Left ventricle myocardium inferior (tissue), 1 donor: ENCODE results near the gene MGAT4A. TPM values are rescaled to one million over a fixed set of nuclear protein-coding genes. Genes with fewer than 3 reads are reported as not detected.

ENCODE experiments used
- DNase-seq: peaks from one replicate; pipeline ENCODE4 v3.0.0-alpha.2; 2020
- H3K27ac ChIP-seq: fragments of 200-600 bp; replicated peaks from 2 replicates; pipeline ENCODE4 v1.8.0; 2021
- H3K27me3 ChIP-seq: fragments of 200-600 bp; 2 replicates; pipeline ENCODE4 v1.8.0; 2021; ENCODE audit warnings: low read depth
- H3K36me3 ChIP-seq: fragments of 200-600 bp; 2 replicates; pipeline ENCODE4 v1.8.0; 2021
- H3K4me1 ChIP-seq: fragments of 200-600 bp; 2 replicates; pipeline ENCODE4 v1.8.0; 2021
- H3K4me3 ChIP-seq: fragments of 200-600 bp; 2 replicates; pipeline ENCODE4 v1.8.0; 2021; ENCODE audit warnings: mild to moderate bottlenecking, moderate library complexity
- H3K9me3 ChIP-seq: fragments of 200-600 bp; replicated peaks from 2 replicates; pipeline ENCODE4 v1.8.0; 2021
- intact Hi-C: fragments of 100-400 bp; cut with micrococcal nuclease; formaldehyde crosslinking; loops from one replicate; pipeline ENCODE4 v1.11.0; 2022
- total RNA-seq: library from RNA; stranded (reverse); fragmentation: NEBNext Ultra II Directional; extraction: Animal tissue kit (Norgen Biotek cat#: 25700); gene quantifications from one replicate; pipeline ENCODE4 v1.2.1, GENCODE V29; 2021
- TF ChIP-seq, protein P1 (sequence below): fragments of 200-600 bp; IDR thresholded peaks from 2 replicates; pipeline ENCODE4 v1.8.0; 2021; ENCODE audit warnings: antibody characterized with exemption, mild to moderate bottlenecking, borderline replicate concordance
- donor health status: DM: no; HTN: yes; CAD: no; lungs with severe emphysema.

The MGAT4A gene
- total RNA-seq, 1 donor from 2014 or later = 18.4 TPM

DNA sequence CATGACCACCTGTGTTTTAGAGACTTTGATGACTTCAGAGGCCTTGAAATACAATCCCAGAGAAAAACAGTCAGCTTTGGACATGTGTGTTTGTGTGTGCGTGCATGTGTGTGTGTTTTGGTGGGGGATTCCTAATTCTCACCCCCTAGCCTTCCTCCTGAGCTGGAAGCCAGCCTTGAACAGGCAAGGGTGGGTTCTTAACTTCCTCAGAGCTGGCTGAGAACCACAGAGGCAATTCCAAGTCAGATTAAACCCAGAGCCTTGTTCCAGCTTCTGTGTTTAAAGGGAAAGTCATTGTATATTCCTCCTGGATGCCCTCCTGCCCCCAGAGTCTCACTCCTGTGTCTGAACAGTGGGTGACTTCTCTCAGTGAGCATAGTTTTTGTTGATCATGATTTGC, 45.2 kb upstream of the MGAT4A start:
- no peak for DNase-seq
- H3K4me1 ChIP-seq = peaks cover 14% of the 10 kb centered on the region
- peaks cover under 1% of the 10 kb centered on the region for H3K9me3 ChIP-seq
- TF ChIP-seq, protein P1, sequence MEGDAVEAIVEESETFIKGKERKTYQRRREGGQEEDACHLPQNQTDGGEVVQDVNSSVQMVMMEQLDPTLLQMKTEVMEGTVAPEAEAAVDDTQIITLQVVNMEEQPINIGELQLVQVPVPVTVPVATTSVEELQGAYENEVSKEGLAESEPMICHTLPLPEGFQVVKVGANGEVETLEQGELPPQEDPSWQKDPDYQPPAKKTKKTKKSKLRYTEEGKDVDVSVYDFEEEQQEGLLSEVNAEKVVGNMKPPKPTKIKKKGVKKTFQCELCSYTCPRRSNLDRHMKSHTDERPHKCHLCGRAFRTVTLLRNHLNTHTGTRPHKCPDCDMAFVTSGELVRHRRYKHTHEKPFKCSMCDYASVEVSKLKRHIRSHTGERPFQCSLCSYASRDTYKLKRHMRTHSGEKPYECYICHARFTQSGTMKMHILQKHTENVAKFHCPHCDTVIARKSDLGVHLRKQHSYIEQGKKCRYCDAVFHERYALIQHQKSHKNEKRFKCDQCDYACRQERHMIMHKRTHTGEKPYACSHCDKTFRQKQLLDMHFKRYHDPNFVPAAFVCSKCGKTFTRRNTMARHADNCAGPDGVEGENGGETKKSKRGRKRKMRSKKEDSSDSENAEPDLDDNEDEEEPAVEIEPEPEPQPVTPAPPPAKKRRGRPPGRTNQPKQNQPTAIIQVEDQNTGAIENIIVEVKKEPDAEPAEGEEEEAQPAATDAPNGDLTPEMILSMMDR = no peak
- H3K4me3 ChIP-seq = no peak overlapping the region
- no peak overlapping the region for H3K27ac ChIP-seq
- no peaks in the 10 kb centered on the region for H3K36me3 ChIP-seq
- H3K27me3 ChIP-seq = peaks cover 22% of the 10 kb centered on the region
- intact Hi-C loops = no loop called here

DNA sequence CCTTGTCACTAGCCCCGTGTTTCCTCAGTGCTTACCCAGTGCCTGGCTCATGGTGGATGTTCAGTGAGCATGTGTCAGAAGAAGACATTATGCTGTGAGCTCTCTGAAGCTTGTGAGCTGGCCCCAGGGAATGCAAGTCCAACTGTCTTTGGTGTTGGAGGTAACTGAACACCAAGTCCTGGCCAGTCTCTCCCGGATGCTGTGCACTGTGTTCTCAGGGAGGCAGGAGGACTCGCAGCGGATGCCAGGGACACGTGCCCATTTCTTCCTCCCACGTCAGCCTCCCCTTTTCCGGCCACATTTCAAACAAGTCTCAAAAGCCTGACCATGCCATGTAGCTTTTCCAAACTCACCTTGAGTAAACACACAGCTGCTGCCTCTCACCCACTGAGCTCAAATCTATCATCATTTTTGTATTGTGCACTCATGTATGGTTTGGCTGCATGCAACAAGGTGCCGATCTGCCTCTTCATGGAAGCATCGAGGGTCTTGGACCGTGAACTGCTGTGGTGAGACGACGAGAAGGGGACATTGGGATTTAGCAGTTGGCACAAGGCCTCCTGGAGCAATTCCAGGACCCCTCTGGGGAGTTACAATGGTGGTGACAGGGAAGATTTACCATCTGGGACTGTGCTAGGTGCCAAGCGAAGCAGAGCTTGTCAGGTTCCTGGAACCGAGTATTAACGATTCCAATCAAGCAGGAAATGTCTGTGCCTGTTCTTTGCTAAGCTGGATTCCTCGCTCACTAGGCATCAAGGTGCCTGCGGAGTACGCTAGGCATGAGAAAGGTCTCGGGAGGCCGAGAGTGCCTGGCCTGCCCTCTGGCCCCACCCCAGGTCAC, 44.4 kb upstream of the MGAT4A start:
- Histone ChIP-seq H3K4me3 (no peak overlapping the region), H3K27me3 (peaks cover 22% of the 10 kb centered on the region), H3K27ac (no peak overlapping the region), H3K4me1 (peaks cover 14% of the 10 kb centered on the region), H3K36me3 (no peaks in the 10 kb centered on the region), H3K9me3 (no peaks in the 10 kb centered on the region)
- intact Hi-C loops = no loop called here
- TF ChIP-seq, protein P1 = no peak
- DNase-seq = no peak

DNA sequence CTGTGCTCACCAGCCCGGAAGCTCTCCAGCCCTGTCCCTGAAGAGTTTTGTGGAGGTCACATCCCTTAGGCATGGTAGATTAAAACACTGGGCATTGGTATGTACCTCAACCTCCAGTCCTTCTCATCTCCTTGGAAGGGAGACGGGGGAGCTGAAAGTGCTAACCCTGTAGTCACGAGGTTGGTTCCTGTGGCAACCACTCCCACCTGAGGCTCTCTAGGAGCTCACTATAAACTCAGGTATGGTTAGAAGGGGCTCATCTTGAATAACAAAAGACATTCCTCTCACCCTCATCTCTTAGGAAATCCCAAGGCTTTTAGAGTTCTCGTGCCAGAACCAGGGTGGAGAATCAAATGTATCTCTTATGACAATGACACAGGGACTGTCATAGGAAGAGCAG, 43.0 kb upstream of the MGAT4A start:
- no peak overlapping the region for H3K27ac ChIP-seq
- intact Hi-C loops = no loop called here
- H3K9me3 ChIP-seq = no peaks in the 10 kb centered on the region
- H3K36me3 ChIP-seq = no peaks in the 10 kb centered on the region
- H3K4me3 ChIP-seq = no peak overlapping the region
- peaks cover 22% of the 10 kb centered on the region for H3K27me3 ChIP-seq
- TF ChIP-seq, protein P1 = no peak
- DNase-seq = no peak
- peaks cover 17% of the 10 kb centered on the region for H3K4me1 ChIP-seq

DNA sequence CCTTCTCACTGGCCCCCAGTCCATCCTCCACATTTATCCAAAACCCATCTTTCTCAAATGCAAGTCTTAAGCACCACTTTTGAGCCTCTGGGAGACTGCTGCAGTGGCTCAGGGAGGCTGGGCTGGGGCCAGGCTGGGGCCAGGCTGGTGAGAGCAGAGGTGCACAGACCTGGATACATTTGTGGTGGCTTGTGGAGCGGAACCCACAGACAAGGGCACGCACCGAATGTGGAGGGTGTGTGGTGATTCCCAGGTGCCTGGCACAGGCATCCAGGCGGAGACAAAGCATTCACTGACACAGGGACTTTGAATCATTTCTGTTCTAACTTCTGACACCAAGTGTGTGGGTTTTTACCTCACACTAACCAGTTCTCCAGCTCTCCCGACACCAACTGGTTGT, 42.2 kb upstream of the MGAT4A start:
- no peak overlapping the region for H3K4me3 ChIP-seq
- TF ChIP-seq, protein P1 = no peak
- H3K27me3 ChIP-seq = peaks cover 22% of the 10 kb centered on the region
- no peaks in the 10 kb centered on the region for H3K36me3 ChIP-seq
- H3K27ac ChIP-seq = no peak overlapping the region
- intact Hi-C loops = no loop called here
- H3K9me3 ChIP-seq = no peaks in the 10 kb centered on the region
- H3K4me1 ChIP-seq = peaks cover 21% of the 10 kb centered on the region
- DNase-seq = no peak

DNA sequence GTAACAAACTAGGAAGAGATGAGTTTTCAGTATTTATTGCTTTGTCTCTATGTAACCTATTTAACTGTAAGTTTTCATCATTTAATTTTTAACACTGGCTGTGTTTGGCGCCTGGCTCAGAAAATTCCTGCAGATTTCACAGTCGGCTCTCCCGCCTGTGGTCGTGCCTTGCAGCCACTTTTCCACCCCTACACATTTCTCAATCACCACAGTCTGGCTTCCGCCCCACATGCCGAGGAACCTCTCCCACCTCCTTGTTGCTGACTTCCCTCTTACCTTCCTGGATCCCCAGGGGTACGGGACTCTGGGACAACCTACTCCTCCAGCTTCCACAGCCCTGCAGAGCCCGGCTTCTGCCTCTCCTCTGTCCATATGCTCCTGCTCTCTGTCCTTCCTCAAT, 41.6 kb upstream of the MGAT4A start:
- H3K4me3 ChIP-seq = peak overlapping the region; percentile 39
- intact Hi-C loops = no loop called here
- TF ChIP-seq, protein P1 = no peak
- no peak for DNase-seq
- H3K36me3 ChIP-seq = no peaks in the 10 kb centered on the region
- H3K4me1 ChIP-seq = peaks cover 21% of the 10 kb centered on the region
- no peaks in the 10 kb centered on the region for H3K9me3 ChIP-seq
- H3K27me3 ChIP-seq = peaks cover 22% of the 10 kb centered on the region
- H3K27ac ChIP-seq = peak overlapping the region; percentile 65
